HG03520 (cell line): Measurements from ENCODE around the gene ATP1A3.
"Not testable (repeated sequence)": the region's sequence is repeated elsewhere in the genome, so short reads cannot be mapped to it uniquely, and the experiment has no call there.

ENCODE experiments used
- ATAC-seq: cut with Tn5 transposase; IDR thresholded peaks from one replicate; pipeline ENCODE4 v1.9.1; 2021; ENCODE audit warnings: mild to moderate bottlenecking, moderate library complexity; ENCODE audit not compliant: unreplicated experiment

Gene ATP1A3

DNA sequence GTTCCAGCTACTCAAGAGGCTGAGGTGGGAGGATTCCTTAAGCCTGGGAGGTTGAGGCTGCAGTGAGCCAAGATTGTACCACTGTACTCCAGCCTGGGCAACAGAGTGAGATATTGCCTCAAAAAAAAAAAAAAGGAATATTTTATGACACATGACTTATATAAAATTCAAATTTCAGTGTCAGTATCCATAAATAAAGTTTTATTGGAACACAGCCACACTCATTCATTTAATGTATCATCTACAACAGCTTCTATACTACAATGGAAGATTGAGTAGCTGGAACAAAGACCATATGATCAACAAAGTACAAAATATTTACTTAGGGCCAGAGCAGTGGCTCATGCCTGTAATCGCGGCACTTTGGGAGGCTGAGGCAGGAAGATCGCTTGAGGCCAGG, 18.7 kb upstream of the ATP1A3 start:
- ATAC-seq, result not testable (repeated sequence)

DNA sequence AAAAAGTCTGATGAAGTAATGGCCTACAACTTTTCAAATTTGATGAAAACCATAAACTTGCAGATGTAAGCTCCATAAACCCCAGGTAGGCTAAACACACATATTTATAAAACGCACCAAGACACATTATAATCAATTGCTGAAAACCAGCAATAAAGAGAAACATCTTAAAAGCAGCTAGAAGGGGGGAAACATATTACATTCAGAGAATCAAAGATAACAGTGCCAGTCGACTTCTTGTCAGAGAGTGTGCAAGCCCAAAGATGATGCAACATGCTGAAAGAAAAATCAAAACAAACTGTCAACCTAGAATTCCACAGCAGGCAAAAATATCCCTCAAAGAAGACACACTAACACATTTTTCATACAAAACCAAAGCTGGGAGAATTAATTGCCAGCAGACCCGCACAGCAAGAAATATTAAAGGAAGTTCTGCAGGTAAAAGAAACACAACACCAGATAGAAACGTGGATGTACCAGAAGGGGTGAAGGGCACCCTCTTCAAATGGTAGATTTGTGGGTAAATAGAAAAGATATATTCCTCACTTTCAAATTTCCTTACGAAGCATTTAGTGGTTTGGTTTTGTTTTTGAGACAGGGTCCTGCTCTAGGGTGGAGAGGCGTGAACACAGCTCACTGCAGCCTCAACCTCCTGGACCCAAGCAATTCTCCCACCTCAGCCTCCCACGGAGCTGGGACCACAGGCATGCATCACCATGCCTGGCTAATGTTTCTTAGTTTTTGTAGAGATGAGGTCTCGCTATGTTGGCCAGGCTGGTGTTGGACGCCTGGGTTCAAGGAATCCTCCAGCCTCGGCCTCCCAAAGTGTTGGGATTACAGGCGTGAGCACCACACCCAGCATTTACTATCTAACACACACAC, 16.5 kb upstream of the ATP1A3 start:
- ATAC-seq, result no peak

DNA sequence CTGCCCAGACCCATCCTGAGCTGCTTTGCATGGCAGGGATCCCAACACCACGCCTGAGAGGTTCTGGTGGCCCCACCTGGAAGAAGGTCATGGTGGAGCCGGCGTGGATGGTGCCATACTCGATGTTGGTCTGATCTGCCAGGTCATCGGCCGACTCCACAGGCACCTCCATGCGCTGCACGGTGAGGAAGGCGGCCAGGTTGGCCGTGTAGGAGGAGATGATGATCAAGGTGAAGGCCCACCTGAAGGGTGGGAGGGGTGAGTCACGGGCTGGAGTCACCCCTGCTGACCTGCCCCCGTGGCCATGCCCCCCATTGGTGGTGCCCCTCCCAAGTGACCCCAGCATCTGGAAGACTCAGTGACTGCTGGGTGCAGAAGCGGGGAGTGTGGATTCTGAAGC, 12.5 kb upstream of the ATP1A3 start:
- ATAC-seq, result no peak

DNA sequence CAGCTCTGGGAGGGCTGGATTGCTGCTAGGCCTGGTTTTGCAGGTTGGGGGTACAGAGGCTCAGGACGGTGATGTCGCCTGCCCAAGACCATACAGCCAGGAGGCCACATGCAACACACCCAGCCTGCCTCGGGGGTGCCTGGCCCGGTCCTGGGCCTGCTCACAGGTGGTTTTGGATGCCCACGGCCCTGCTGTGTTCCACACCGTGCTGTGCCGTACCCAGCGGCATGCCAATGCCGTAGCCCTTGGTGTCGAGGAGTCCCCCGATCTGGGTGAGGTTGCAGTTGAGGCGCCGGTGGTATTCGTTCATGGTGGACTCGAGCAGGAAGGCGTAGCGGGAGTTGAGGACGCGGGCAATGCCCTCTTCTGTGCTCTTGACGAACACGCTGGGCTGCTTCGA, 11.5 kb upstream of the ATP1A3 start:
- ATAC-seq, result no peak

DNA sequence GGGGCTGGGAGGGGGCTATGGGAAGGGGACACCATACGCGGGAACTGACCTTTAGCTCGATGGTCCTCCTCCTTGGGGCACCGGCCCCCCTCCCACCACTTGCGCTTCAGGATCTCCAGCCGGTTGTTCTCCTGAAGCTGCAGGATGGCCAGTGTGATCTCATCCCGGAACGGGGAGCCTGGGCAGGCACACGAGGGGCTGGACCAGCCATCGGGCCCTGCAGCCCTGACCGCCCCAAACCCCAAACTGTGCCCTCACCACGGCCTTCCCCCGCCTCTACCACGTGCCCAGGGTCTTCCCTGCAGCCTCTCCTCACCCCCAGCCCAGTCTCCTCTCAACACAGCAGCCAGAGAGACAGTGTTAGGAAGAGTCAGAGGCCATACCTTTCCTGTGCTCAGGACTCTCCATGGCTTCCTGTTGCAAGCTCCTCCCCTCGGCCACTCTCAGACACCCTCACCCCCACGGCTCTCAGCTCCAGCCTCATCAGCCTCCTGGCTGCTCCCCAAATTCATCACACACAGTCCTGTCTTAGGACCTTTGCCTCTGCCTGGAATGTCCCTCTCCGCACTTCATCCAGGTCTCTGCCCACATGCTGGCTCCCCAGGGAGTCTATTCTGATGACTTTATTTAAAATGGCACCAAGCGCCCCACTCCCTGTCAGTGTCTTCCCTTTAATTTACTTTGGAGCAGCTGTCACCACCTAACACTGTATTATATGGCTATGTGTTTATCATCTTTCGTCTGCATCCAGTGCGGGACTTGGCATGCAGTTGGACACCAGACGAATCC, 9.7 kb upstream of the ATP1A3 start:
- ATAC-seq, result no peak

DNA sequence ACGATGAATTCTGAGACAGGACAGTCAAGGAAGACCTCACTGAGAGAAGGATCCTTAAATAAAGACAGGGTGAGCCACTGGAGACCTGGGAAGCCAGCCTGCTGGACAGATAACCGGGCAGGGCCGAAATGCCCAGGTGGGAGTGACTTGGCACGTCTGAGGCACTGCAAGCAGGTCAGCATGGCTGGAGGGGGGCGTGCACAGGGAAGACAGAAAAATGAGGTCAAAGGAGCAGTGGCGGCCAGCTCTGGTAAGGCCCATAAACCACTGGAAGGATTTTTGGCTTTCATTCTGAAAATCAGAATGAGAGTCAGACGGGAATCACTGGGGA, 5.8 kb upstream of the ATP1A3 start:
- ATAC-seq, result no peak

DNA sequence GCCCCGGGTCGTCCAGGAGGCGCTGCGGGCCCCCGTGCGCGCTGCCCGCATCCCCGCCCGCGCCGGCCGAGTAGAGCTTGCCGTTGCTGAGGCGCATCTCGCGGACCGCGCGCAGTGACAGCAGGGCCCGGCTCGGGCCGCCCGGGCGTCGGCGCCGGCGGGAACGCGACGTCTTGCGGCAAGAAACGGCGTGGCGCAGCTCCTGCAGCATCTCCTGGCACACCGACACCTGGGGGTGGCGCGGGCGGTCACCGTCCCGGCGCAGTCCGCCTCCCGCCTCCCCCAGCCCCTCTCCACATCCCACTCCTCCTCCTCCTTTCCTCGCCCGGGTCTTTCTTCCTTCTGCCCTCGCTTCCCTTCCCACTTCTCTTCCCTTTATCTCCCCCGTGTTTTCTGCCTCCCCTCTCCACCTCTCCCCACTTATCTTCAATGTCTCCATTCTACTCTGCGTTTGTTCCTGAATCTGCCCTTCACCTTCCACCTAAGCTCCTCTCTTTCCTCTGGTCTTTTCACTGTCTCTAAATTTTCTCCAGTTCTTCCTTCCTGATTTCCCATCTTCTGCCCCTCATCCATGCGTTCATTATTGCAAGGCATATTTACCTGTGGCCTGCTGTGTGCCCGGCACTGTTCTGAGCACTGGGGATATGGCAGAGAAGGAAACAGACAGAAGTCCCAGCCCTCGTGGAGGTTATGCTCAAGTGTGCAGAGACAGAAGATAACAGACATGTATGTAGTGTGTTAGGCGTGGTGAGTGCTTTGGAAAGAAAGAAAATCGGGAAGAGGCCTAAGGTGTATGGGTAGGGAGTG, 5.2 kb upstream of the ATP1A3 start:
- ATAC-seq, result no peak

DNA sequence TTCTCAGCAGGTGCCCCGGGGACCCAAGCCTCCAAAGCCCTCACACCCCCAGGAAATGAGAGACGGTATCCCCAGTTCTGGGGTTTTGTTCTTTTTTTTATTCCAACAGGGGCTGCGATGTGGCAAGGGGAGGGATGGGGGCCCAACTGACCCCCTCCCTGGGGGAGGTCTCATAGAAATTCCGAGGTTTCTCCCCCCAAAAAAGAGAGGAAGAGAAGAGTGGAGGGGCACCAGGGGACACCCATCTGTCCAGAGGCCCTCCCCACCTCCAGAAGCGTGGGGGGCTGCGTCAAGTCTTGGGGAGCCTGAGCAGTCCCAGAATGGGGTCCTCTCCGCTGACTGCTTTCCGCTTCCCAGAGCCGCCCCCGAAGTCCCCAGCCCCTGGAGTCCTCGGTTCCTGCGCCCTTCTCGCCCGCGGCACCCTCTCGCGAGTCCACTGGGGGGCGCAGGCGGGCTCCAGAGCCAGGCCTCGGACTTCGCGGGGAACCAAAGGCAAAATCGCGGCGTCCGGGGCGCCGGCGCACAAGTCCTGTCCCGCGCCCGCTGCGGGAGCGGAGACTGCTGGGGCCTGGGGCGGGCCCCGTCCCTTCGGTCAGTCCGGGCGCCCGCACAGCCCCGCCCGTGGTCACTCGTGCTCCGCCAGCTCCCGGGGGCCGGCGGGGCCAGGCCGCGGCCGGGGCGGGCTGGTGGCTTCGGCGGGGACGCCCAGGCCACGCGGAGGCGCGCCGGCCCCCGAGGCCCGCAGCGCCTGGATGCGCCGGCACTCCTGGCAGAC, 4.4 kb upstream of the ATP1A3 start:
- ATAC-seq, result no peak

DNA sequence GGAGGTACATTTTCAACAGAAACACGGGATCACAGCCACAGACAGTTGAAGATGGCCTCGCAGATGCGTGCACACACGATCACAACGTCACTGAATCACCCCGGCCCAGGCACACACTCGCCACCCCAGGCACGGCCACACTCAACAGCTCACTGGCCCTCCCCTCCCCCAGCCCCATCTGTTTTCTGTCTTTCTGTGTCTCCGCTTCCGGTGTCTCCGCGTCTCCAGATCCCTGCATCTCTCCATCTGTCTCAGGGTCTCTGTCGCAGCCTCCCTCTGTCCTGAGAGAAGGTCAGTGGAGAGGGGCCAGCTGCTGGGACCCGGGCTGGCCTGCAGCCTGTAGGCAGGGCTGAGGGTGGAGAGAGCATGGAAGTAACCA, 3.8 kb upstream of the ATP1A3 start:
- no peak for ATAC-seq

DNA sequence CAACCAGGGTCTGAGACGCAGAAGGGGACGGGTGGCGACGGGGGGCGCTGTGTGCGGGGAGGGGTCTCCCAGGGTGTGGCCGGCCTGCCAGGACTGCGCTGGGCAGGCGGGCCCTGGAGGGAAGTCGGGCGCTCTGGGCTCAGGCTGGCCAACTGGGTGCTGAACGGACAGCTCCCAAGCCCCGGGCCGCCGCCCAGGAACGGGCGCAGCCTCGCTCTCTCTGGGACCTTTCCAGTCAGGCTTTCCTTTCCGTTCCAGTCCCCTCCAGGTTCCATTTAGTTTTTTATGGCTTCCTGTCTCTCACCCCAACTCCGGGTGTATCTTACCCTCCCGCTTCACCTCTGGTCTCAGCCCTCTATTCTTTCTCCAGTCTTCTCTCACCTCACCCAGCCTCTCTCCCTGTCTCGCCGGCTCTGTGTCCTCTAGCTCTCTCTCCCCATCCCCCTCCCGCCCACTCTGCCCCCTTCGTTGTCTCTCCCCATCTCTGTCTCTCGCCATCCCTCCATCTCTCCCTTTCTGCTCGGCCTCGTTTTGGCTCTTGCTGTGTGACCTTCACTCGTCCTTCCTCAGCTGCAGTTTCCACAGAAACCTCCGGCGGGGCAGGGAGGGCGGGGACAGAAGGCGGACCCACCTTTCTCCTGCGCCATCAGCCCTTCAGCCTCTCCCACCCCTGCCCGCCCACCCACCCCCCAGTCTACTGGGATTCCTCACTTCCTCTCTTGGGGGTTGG, 3.3 kb upstream of the ATP1A3 start:
- no peak for ATAC-seq

DNA sequence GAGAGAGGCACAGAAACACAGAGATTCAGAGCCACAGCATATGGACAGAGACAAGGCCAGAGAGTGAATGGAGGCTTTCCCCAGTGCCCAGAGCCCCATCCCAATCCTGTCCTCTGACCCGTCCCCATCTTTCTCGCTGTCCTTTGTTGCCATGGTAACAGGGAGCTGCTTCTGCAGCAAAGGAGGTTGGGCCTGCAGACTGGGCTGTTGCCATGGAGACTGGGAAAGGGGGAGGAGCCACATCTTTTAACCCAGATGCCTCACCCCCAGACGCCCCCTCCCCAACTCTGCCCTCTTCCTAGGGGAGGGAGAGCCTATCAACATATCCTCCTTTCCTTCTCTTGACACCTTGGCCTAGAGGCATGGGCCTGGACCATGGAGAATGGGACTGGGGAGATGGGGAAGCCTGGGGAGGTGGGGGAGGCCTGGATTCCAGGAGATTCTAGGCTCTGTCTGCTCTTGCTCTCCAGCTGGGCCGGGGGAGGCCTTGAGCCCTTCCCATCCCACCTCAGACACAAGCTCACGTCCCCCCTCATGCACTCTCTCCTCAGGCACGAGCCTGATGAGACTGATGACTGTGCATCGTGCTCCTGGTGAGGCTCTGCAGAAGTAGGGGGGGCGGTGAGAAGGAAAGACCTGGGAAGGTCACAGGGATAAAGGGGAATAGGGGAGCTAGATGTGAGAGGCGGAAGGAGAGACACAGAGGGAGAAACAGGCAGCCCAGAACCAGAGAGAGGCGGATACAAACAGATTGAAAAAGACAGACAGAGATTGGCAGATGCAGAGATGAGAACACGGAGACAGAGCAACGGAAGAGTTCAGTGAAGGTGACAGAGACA, 2.1 kb upstream of the ATP1A3 start:
- no peak for ATAC-seq

DNA sequence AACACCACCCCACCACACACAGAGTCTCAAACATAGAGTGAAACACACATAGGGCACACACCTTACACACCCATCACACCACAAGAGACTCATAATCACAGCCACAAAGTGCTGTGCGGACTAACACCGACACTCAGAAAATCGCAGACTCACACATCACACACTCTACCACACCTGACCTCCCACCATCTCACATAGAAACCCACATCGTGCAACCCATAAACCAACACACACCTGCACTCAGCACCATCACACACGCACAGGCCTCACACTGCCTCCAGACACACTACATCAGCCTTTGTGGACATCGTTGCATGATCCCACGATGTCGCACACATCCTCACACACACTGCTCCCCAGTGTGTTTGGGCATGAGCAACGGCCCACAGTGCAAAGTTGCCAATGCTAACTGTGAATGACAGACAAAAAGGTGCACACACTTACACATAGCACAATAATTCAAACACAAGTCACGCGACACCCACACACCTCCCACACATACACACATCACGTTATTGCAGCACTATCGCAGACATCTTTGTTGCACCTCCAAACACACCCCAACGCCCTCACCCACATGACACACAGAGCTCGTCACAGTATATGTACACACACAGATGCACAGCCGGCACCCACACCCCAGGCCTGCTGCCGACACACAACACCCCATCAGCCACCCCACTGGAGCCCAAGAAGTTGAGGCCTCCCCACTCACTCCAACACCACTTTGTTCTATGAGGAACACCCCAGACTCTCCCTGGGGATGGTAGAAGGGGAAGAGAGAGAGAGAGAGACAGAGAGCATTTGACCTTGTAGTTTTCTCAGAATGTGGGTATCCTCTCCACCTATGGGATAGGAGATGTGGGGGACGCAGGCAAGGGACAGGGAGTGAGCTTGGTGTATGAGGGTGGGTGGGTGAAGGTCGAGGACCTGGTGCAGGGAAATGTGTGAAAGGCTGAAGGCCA, 1.2 kb upstream of the ATP1A3 start:
- ATAC-seq, result no peak

DNA sequence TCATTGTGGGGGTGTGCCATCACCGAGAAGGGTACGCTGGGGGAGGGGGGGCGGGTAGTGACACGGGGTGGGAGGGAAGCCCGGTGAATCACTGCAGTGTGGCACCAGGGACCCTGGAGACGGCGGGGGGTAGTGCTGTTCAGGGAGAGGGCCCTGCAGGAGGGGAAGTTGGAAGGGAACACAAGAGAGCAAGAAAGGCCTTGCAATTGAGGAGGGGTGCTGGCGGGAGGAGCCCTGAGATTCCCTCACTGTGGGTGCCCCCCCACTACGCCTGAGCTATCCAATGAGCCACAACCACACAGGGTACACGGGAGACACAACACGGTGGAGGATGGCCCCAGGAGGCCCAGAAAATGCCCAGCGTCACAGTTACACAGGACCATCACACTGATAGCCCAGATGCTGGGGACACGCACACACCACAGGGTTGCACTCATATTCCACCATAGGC, 516 bp upstream of the ATP1A3 start:
- no peak for ATAC-seq

DNA sequence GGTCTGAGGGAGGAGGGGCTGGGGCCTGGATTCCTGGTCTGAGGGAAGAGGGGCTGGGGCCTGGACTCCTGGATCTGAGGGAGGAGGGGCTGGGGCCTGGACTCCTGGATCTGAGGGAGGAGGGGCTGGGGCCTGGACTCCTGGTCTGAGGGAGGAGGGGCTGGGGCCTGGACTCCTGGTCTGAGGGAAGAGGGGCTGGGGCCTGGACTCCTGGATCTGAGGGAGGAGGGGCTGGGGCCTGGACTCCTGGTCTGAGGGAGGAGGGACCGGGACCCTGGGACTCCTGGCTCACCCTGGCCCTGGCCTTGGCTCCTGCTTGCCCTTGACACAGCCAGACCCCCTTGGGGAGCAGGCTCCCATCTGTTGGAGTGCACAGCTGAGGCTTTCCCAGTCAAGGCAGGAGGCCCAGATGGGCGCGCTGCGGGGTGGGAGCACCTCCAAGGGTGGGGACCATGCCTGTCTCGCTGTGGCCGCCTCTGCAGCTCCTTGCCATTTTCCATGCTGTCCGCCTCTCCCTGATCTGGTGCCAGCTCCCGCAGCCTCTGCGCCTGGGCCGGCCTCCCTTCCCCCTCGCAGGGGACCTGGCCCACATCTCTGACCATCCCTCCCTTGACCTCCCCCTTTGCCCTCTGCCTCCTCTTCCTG, 2.0 kb downstream of the ATP1A3 start:
- not testable (repeated sequence) for ATAC-seq

DNA sequence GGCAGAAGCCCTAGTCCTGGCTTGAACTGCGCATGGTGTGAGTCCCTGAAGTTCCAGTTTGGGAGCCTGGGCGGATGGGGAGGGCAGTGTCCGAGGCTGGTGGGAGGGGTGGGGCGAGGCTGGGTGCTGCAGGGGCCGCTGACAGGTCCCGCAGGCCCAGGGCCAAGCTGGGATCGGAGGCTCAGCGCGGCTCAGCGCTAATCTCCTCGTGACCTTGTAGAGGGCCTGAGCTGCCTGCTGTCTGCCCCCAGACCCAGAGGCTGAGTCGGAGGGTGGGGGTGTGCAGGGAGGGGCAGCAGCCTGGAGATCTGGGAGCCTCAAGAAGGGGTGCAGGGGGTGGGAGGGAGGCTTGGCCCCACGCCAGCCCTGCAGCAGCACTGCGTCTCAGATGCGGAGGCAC, 3.0 kb downstream of the ATP1A3 start:
- ATAC-seq, result no peak

DNA sequence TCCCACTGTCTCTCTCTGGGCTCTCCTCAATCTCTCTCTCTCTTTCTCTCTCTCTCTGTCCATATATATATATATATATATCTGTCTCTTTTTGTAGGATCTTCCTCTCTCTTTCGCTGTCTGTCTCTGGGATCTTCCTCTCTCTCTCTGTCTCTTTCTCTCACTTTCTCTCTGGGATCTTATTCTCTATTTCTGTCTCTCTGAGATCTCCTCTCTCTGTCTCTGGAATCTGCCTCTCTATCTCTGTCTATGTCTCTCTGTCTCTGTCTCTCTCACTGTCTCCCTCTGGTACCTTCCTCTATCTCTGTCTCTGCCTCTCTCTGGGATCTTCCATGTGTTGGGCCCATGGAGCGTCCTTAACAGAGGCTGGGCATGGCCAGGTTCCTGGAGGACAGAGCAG, 3.4 kb downstream of the ATP1A3 start:
- no peak for ATAC-seq

DNA sequence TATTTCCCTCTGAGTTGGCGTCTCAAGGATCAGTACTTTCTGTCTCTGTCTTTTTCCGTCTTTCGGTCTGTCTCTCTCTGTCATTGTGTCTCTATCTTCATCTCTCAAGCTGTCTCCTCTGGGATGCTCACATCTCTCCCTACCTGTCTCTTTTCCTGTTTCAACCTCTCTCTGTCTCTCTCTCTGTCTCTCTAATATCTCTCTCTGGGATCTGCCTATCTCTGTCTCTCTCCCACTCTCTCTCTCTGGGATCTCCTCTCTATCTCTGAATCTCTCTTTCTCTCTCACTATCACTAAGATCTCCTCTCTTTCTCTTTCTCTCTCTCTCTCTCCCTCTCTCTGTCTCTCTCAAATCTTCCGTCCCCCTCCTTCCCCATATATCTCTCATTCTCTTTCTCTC, 4.0 kb downstream of the ATP1A3 start:
- ATAC-seq, result no peak

DNA sequence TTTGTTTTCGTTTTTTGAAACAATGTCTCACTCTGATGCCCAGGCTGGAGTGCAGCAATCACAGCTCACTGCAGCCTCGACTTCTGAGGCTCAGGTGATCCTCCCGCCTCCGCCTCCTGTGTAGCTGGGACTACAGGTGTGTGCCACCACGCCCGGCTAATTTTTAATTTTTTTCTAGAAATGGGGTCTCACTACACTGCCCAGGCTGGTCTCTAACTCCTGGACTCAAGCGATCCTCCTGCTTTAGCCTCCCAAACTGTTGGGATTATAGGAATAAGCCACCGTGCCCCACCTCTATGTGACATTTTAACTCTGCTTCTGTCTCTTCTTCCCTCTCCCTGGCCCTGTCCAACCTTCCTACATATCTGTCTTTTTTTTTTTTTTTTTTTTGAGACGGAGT, 5.1 kb downstream of the ATP1A3 start:
- no peak for ATAC-seq
